HEK293 (cell line): ENCODE measurements around the gene RUSF1.

ENCODE experiments used
- TF ChIP-seq, protein P1 (sequence below): fragments of 450-650 bp; formaldehyde crosslinking; IDR thresholded peaks from 2 replicates; pipeline ENCODE4 v1.5.1; 2016; ENCODE audit warnings: missing biosample characterization, missing genetic modification characterization
- TF ChIP-seq, protein P2 (sequence below): fragments of 450-650 bp; formaldehyde crosslinking; IDR thresholded peaks from 2 replicates; pipeline ENCODE4 v1.5.1; 2016; ENCODE audit warnings: missing biosample characterization, missing genetic modification characterization
- TF ChIP-seq, protein P3 (sequence below): fragments of 450-650 bp; formaldehyde crosslinking; IDR thresholded peaks from 2 replicates; pipeline ENCODE4 v1.5.1; 2016; ENCODE audit warnings: missing biosample characterization, missing genetic modification characterization

DNA sequence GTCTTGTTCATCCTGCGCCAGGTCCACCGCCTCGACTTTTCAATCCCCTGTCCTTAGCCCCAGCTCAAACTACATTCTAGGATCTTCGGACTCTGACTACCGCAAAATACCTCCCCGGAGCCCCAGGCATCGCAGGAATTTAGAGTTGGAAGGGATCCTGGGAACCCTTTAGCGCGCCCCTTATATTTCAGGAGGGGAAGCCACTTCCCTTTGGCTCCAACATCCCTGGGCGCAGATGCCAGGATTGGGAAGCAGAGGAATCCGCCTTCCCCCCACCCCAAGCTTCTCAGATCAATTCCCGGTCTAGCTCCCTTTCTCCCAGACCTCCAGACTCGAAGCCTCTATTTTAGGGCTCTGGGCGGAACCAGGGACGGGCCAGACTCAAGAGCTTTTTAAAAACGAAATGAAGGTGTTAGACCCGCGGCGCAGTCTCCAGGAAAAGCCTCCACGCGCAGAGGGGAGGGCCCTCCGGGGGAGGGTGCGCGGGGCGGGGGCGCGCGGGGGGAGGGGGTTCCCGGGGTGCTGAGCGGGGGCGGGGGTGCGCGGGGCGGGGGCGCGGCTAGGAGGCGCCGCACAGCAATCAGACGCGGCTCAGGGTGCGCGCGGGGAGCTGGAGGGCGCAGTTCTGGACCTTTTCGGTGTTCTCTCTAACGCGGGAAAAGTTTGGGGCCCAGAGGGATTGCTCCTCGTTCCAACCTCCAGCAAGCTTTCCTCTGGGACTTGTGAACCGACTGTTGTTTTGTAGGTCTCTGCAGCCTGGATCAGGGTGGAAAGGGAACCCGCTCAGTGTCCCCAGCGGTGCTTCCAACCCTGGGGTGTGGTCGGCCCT lies 21.1 kb upstream of the RUSF1 start:
- TF ChIP-seq, protein P1, sequence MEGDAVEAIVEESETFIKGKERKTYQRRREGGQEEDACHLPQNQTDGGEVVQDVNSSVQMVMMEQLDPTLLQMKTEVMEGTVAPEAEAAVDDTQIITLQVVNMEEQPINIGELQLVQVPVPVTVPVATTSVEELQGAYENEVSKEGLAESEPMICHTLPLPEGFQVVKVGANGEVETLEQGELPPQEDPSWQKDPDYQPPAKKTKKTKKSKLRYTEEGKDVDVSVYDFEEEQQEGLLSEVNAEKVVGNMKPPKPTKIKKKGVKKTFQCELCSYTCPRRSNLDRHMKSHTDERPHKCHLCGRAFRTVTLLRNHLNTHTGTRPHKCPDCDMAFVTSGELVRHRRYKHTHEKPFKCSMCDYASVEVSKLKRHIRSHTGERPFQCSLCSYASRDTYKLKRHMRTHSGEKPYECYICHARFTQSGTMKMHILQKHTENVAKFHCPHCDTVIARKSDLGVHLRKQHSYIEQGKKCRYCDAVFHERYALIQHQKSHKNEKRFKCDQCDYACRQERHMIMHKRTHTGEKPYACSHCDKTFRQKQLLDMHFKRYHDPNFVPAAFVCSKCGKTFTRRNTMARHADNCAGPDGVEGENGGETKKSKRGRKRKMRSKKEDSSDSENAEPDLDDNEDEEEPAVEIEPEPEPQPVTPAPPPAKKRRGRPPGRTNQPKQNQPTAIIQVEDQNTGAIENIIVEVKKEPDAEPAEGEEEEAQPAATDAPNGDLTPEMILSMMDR (tag by site-specific recombination) = no peak
- TF ChIP-seq, protein P2, sequence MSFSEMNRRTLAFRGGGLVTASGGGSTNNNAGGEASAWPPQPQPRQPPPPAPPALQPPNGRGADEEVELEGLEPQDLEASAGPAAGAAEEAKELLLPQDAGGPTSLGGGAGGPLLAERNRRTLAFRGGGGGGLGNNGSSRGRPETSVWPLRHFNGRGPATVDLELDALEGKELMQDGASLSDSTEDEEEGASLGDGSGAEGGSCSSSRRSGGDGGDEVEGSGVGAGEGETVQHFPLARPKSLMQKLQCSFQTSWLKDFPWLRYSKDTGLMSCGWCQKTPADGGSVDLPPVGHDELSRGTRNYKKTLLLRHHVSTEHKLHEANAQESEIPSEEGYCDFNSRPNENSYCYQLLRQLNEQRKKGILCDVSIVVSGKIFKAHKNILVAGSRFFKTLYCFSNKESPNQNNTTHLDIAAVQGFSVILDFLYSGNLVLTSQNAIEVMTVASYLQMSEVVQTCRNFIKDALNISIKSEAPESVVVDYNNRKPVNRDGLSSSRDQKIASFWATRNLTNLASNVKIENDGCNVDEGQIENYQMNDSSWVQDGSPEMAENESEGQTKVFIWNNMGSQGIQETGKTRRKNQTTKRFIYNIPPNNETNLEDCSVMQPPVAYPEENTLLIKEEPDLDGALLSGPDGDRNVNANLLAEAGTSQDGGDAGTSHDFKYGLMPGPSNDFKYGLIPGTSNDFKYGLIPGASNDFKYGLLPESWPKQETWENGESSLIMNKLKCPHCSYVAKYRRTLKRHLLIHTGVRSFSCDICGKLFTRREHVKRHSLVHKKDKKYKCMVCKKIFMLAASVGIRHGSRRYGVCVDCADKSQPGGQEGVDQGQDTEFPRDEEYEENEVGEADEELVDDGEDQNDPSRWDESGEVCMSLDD (tag by site-specific recombination) = no peak
- TF ChIP-seq, protein P3, sequence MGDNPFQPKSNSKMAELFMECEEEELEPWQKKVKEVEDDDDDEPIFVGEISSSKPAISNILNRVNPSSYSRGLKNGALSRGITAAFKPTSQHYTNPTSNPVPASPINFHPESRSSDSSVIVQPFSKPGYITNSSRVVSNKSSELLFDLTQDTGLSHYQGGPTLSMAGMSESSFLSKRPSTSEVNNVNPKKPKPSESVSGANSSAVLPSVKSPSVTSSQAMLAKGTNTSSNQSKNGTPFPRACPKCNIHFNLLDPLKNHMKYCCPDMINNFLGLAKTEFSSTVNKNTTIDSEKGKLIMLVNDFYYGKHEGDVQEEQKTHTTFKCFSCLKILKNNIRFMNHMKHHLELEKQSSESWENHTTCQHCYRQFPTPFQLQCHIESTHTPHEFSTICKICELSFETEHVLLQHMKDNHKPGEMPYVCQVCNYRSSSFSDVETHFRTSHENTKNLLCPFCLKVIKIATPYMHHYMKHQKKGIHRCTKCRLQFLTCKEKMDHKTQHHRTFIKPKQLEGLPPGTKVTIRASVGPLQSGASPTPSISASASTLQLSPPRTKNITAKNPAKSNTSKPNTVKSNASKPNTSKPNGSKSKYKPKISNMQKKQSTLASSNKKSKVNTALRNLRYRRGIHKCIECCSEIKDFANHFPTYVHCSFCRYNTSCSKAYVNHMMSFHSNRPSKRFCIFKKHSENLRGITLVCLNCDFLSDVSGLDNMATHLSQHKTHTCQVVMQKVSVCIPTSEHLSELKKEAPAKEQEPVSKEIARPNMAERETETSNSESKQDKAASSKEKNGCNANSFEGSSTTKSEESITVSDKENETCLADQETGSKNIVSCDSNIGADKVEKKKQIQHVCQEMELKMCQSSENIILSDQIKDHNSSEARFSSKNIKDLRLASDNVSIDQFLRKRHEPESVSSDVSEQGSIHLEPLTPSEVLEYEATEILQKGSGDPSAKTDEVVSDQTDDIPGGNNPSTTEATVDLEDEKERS (tag by site-specific recombination) = no peak
